GM21447 (cell line): Measurements from ENCODE around the gene TSC2.
"Not testable (repeated sequence)": the region's sequence is repeated elsewhere in the genome, so short reads cannot be mapped to it uniquely, and the experiment has no call there.

ENCODE experiments used
- ATAC-seq: cut with Tn5 transposase; IDR thresholded peaks from one replicate; pipeline ENCODE4 v1.9.1; 2021; ENCODE audit not compliant: unreplicated experiment

The TSC2 gene

GRCh38 chr16:2115591-2115973 is 67.8 kb downstream of the TSC2 start:
- ATAC-seq = no peak

- ATAC-seq = not testable (repeated sequence)
These were observed 68.6 kb downstream of the TSC2 start for GRCh38 chr16:2116428-2116827.

- not testable (repeated sequence) for ATAC-seq
These were observed 69.6 kb downstream of the TSC2 start for GRCh38 chr16:2117341-2117740.

- ATAC-seq = not testable (repeated sequence)
These were observed 70.4 kb downstream of the TSC2 start for GRCh38 chr16:2117960-2118722.

- ATAC-seq = not testable (repeated sequence)
These were observed 73.5 kb downstream of the TSC2 start for GRCh38 chr16:2121325-2121724.

GRCh38 chr16:2121853-2122252 is 74.1 kb downstream of the TSC2 start:
- ATAC-seq = no peak

- no peak for ATAC-seq
These were observed 74.6 kb downstream of the TSC2 start for GRCh38 chr16:2122429-2122828.

- not testable (repeated sequence) for ATAC-seq
These were observed 75.3 kb downstream of the TSC2 start for GRCh38 chr16:2122934-2123683.

GRCh38 chr16:2123706-2124376 is 76.1 kb downstream of the TSC2 start:
- ATAC-seq = not testable (repeated sequence)

- not testable (repeated sequence) for ATAC-seq
These were observed 76.5 kb downstream of the TSC2 start for GRCh38 chr16:2124377-2124693.

- ATAC-seq = not testable (repeated sequence)
These were observed 77.1 kb downstream of the TSC2 start for GRCh38 chr16:2124694-2125444.

GRCh38 chr16:2125609-2126008 is 77.8 kb downstream of the TSC2 start:
- ATAC-seq = not testable (repeated sequence)

GRCh38 chr16:2126161-2126743 is 78.5 kb downstream of the TSC2 start:
- not testable (repeated sequence) for ATAC-seq

GRCh38 chr16:2126928-2127556 is 79.3 kb downstream of the TSC2 start:
- not testable (repeated sequence) for ATAC-seq

GRCh38 chr16:2127630-2128280 is 80.0 kb downstream of the TSC2 start:
- not testable (repeated sequence) for ATAC-seq

GRCh38 chr16:2129251-2129650 is 81.5 kb downstream of the TSC2 start:
- ATAC-seq = not testable (repeated sequence)

GRCh38 chr16:2129890-2130447 is 82.2 kb downstream of the TSC2 start:
- ATAC-seq = not testable (repeated sequence)

GRCh38 chr16:2133797-2134196 is 86.0 kb downstream of the TSC2 start:
- ATAC-seq = not testable (repeated sequence)

- not testable (repeated sequence) for ATAC-seq
These were observed 87.3 kb downstream of the TSC2 start for GRCh38 chr16:2135071-2135470.
